OCI-M2 (cell line): ENCODE measurements around the gene CITED4.
"Not testable (repeated sequence)": the region's sequence is repeated elsewhere in the genome, so short reads cannot be mapped to it uniquely, and the experiment has no call there.

Source experiments
- DNase-seq: peaks from one replicate; lab custom pipeline; 2025; ENCODE audit not compliant: unreplicated experiment; lab: John Stamatoyannopoulos, UW

Gene CITED4, protein sequence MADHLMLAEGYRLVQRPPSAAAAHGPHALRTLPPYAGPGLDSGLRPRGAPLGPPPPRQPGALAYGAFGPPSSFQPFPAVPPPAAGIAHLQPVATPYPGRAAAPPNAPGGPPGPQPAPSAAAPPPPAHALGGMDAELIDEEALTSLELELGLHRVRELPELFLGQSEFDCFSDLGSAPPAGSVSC

GRCh38 chr1:40862008-40862863 lies at the start of gene CITED4:
Gene CITED4 (minus strand): TSS chr1:40862363. CDS start chr1:40862127, 236 bp downstream.
- peak; percentile 55 for DNase-seq

GRCh38 chr1:40911105-40911504 lies 48.9 kb upstream of the CITED4 start:
- no peak for DNase-seq

DNA sequence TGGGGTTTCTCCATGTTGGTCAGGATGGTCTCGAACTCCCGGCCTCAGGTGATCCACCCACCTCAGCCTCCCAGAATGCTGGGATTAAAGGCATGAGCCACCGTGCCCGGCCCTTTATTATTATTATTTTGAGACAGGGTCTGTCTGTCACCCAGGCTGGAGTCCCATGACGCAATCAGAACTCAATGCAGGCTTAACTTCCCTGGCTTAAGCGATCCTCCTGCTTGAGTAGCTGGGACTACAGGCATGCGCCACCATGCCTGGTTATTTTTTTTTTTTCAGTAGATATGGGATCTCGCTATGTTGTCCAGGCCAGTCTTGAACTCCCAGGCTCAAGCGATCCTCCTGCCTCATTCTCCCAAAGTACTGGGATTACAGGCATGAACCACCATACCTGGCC lies 47.1 kb upstream of the CITED4 start:
- no peak for DNase-seq

GRCh38 chr1:40908350-40908749 lies 46.2 kb upstream of the CITED4 start:
- no peak for DNase-seq

- DNase-seq = no peak
These were observed 45.7 kb upstream of the CITED4 start for GRCh38 chr1:40907899-40908298.

GRCh38 chr1:40906781-40907400 lies 44.7 kb upstream of the CITED4 start:
- DNase-seq = no peak

- DNase-seq = no peak
These were observed 42.9 kb upstream of the CITED4 start for GRCh38 chr1:40905061-40905460.

DNA sequence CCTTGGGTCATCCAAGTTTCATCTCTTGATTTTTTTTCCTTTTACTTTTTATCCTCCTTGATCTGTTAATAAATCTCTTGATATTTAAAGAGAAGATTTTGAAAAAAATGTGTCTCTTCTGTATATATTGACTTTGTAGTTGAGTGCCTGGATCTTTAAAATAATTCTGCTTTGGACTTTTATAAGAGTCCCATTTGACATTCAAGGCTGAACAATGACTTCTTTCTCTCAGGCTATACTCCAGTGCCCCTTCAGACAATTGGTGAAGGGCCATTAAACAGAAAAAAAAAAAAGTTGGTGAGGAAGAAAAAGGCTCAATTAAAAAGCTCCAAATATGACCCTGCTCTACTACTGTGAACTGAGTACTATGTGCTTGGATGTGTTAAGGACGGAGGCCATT lies 40.9 kb upstream of the CITED4 start:
- no peak for DNase-seq

DNA sequence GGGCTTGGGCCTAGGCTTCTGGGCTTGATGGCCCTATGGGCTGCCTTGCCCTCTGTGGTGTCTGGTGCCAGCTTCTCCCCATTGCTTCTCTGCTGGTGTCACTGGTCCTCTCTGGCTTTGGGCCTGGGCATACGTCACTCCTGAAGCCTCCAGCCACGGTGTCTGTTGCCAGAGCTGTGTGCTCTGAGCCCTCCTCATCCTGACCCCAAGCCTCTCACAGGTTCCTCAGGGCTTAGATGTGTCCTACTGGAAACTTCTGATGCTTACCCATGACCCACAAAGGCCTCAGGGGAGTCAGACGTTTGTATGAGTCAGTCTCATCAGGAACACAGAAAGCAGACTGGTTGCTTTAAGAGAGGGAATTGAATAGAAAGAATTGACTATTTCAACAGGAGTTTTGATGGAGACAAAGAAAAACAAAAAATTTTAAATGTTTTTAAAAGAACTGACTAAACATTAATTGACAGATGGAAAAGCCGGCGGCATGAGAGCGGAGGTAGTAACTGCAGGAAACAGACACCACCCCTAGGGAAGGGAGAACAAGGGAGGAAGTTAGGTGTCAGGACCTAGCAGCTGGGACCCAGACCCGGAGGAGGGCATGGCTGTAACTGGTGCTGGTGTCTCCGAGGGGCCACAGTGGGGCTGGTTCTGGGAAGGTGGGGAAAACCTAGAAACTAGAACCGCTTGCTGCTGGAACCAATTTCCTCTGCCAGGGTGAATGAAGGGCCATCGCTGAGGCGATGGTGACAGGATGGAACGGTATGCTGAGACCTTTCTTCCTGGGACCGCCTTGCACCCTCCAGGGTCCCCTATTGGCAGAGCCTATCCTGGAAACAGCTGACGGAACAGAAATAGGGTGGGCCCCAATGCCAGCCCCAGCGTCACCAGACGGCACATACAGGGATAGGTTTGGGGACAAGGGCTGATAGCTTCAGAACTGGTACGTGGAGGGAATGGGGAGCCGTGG lies 40.0 kb upstream of the CITED4 start:
- DNase-seq = no peak

- no peak for DNase-seq
These were observed 37.2 kb upstream of the CITED4 start for GRCh38 chr1:40899230-40899870.

DNA sequence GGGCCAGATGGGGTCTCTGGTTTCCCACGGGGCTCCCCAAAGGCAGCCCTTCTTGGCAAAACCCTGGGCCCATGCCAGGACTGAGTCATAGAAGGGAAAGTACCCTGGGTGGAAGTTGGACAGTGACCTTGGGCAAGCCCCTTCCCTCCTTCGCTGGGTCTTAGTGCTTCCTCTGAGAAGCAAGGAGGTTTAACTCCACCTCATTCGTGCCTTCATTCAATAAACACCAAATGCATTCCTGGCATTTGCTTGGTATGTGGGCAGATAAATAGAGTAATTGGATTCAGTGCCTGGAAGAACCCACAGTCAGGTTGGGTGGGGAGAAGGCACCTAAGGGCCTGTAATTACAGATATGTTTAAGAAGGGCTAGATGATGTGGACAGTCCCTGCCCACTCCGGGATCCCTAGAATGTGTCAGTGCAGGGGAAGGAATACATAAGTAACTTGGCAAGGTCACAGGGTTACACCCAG lies 36.3 kb upstream of the CITED4 start:
- no peak for DNase-seq

DNA sequence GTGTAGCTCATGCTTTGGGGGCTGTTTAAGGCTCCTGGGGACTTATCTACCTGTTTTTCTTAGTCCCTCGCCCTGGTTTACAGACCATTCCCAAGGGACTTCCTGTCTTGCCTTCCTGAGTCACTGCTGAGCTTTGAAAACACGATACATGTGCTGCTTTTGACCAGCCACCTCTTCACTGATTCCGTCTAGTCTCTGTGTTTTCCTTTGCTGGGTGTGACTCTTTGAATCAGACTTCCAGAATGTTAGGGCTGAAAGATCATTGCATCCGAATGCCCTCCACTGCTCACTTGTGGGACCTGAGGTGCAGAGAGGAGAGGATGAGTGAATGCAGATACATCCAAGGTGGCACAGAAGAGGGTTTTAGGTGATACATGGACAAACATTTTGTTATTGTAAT lies 35.4 kb upstream of the CITED4 start:
- DNase-seq = no peak

DNA sequence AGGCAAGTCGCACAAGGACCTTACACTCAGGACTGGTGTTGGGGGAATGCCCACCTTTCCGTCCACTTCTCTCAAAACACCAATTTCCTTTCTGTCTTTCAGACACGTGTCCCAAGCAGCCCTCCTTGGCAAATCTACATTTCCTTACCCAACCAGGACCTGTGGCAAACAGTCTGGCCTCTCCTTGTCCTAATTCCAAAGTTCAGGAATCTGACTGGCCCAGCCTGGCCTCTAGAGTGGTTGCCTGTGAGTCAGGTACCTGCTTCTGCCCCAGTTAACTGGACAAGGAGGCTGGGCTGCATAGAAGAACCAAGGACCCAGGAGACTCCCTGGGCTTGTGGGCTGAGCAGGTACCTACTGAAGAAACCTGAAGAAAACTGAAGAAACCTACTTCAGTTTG lies 34.3 kb upstream of the CITED4 start:
- no peak for DNase-seq

- DNase-seq = no peak
These were observed 33.4 kb upstream of the CITED4 start for GRCh38 chr1:40895601-40896000.

DNA sequence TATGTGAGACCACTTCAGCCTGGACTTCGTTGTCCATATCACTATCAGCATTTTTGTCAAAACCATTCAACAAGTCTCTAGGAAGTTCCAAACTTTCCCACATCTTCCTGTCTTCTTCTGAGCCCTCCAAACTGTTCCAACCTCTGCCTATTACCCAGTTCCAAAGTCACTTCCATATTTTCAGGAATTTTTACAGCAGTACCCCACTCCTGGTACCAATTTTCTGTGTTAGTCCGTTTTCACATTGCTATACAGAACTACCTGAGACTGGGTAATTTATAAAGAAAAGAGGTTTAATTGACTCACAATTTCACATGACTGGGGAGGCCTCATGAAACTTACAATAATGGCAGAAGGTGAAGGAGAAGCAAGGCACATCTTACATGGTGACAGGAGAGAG lies 32.7 kb upstream of the CITED4 start:
- DNase-seq = not testable (repeated sequence)

GRCh38 chr1:40894455-40894854 lies 32.3 kb upstream of the CITED4 start:
- DNase-seq = no peak

GRCh38 chr1:40893946-40894345 lies 31.8 kb upstream of the CITED4 start:
- no peak for DNase-seq

DNA sequence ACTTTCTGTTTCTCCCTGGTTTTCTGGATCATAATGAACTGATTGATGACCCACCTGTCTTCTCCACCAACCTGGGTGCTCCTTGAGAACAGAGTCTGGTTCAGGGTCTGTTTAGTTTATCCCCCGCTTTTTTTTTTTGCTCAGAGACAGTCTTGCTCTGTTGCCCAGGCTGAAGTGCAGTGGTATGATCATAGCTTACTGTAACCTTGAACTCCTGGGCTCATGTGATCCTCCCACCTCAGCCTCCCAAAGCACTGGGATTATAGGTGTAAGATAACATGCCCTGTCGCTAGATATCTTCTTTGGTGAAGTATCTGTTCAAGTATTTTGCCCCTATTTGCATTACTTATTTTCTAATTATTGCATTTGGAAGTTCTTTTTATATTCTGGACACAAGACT lies 30.2 kb upstream of the CITED4 start:
- no peak for DNase-seq

DNA sequence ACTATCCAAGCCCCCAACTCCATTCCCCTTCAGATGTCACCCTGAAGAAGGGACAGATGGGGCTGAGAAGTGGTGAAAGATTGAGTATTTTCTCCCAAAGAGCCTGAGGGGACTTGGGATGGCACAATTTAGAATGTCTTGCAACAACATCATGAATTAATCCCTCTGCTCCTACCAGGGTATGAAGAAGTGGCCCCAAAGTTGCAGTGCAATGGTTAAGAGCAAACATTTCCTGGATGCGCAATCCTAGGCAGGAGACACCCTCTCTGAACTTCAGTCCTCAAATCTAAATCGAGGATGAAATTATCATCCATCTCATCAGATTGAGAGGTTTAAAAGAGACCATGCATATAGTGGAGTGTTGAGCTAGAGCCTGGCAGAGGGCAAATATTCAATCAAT lies 28.6 kb upstream of the CITED4 start:
- no peak for DNase-seq

DNA sequence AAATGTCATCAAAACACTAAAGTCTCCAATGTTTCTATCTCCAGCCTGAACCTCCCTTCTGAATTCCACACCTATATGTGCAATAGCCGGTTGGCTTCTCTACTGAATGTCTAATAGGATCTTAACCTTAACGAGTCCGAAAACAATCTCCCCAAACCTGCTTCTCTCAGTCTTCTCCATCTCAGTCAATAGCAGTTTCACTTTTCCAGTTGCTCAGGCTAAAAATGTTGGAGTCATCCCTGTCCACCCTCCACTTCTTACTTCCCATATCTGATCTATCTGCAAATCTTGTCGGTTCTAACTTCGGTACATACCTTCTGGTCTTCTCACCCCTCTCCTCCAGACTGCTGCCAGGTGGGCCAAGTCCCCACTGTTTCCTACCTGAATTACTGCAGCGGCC lies 25.5 kb upstream of the CITED4 start:
- DNase-seq = no peak

DNA sequence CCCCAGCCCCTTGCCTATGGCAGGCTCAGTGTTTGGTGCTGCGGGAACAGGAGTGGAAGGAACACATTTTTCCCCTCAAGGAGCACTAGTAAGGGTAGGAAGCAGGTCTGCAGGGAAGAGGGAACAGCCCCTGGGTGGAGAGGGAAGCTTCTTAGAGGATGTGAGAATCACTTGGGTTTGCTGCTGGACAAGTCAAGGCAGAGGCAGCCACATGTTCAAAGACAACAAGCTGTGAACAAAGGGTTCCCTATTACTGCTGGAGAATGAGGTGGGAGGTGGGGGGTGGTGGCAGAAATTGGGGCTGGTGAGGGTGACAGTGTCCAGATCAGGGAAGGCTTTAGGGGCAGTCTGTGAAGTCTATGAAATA lies 24.8 kb upstream of the CITED4 start:
- no peak for DNase-seq
